HG03469 (cell line): ENCODE results near the gene ALDH1A1.
"Not testable (repeated sequence)": the region's sequence is repeated elsewhere in the genome, so short reads cannot be mapped to it uniquely, and the experiment has no call there.

Experiments
- ATAC-seq: cut with Tn5 transposase; IDR thresholded peaks from one replicate; pipeline ENCODE4 v1.9.1; 2021; ENCODE audit warnings: mild to moderate bottlenecking, moderate library complexity, moderate number of reproducible peaks; ENCODE audit not compliant: unreplicated experiment

ALDH1A1 gene

GRCh38 chr9:72946318-72946717 lies 6.5 kb downstream of the ALDH1A1 start:
- ATAC-seq, result no peak

DNA sequence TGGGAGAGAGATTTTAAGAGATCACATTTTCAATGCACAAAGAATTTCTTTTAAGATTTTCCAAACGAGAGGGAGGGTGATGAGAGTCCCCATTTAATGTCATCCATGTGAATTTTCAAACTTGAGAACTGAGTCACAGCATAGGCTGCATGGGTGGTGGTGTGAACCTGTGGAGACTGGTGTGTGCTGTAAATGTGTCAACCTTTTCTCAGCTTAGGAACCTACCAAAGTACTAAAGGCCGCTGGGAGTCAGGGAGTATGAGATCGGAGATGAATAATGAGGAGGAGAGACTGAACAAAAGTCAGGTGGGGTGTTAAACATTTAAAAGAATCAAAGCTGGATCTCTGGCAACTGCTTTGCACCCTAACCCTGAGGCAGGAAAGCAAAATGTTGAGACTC lies 7.5 kb downstream of the ALDH1A1 start:
- no peak for ATAC-seq

DNA sequence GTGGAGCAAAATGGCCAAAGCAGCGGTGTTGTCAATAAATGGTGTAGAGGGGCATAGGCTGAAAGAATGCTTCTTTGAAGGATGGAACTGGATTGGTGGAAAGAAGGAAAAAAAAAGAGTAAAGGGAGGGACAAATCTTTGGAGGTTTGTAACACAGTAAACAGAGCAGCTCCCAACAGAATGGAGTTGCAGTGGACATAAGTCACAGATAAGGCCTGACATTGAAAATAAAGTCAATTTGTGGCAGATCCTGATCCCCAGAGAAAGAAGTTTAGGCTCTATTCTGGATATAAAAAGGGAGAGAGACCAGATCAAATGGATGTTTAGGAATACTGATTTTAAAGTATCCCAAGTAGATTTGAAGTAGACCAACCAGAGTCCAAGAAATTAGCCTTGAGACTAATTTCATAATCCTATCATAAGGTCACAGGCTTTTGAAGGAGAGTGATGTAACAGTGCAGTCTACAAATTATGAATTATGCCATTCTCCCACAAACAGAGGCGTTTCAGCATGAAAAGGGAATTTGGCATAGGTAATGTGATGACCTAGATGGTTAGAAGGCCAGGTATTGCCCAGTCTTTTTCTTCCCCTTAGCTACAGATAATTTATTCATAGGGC lies 8.9 kb downstream of the ALDH1A1 start:
- ATAC-seq, result no peak

DNA sequence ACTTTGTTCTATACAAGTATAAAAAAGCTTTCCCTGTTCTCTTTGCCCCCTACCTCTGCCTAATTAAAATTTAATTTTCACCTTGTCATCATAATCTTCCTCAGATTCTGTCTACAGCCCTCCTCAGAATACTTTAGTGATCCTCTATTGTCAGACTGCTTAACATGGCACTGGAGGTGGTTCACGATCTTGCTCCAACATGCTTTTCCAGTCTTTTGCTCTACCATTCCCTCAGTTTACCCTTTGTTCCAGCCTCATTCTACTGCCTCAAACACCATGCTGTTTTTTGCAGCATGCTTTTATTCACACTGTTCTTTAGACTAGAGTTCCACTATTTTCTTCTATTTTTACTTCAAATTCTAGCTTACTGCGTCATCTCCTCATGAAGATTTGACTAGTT lies 10.4 kb downstream of the ALDH1A1 start:
- no peak for ATAC-seq

DNA sequence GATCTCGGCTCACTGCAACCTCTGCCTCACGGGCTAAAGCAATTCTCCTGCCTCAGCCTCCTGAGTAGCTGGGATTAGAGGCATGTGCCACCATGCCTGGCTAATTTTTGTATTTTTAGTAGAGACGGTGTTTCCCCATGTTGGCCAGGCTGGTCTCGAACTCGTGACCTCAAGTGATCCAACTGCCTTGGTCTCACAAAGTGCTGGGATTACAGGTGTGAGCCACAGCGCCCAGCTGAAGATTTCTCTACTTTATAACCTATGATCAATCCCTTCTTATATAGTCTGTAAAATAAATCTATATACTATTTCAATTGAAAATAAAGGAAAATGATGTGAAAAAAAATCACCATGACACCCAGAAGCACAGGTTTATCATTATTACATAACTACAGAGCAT lies 13.3 kb downstream of the ALDH1A1 start:
- ATAC-seq, result not testable (repeated sequence)

DNA sequence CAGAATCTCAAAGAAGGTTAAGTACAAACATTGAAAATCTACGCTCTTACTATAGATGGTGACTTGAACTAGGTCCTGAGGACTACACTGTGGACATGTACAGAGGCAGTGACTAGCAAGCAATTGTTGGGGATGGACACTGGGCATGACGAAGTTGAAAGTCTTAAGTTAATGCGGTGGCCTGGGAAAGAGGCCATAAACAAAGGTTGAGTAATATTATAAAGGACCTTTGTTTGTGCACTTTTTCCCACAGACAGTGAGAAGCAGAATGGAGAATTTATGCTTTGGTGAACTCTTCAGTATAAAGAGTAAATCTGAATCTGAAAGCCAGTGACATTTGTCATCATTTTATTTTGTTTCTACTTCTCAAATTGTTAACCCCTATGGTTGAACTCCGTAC lies 15.3 kb downstream of the ALDH1A1 start:
- ATAC-seq, result no peak

DNA sequence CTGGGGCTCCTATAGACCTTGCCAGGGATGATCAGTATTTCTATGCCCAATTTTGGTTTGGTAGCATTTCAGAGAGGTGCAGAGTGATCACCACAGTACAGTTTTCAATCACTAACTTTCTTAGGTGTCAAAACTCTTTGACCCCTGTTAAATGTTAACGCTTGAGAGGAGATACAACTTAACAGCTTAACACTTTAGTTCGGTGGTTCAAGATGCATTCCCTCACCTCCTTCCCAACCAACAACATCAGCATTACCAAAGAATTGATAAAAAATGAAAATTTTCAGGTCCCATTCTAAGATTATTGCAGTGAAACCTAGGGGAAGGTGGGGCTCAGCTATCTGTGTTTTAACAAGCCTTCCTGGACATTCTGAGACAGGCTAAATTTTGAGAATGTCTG lies 16.2 kb downstream of the ALDH1A1 start:
- no peak for ATAC-seq

- ATAC-seq, result no peak
Observed at GRCh38 chr9:72936266-72936665, 16.6 kb downstream of the ALDH1A1 start.

GRCh38 chr9:72935595-72935994 lies 17.3 kb downstream of the ALDH1A1 start:
- no peak for ATAC-seq

DNA sequence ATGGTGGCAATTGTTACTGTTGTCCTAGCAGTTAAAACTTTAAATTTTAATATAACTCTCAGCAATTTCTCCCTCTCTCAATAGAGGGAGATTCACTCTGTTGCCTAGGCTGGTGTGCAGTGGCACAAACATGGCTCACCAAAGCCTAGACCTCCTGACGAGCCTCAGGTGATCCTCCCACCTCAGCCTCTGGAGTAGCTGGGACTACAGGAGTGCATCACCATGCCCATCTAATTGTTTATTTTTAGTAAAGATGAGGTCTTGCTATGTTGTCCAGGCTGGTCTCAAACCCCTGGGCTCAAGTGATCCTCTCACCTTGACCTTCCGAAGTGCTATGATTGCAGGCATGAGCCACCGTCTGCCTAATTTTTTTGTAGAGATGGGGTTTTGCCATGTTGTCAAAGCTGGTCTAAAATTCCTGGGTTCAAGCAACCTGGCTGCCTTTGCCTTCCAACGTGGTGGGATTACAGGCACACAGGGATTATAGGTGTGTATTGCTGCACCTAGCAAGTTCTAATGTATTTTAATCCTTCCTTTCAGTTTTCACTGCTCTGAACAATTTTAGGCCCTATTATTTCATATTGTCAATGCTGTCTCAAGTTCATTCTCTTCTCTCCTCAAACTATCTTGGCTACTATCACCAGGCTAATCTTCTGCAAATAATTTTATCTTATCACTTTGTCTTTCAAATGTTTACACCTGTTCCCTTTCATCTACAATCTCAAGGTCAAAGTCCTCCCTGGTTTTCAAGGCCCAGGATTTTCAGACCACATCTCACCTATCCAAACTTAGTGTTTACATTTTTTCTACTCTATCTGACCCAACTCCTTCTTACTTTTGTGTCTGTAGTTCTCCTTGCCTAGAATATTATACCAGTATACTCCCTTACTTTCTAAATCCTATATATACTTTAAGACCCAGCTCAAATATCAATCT lies 18.9 kb downstream of the ALDH1A1 start:
- ATAC-seq, result no peak

DNA sequence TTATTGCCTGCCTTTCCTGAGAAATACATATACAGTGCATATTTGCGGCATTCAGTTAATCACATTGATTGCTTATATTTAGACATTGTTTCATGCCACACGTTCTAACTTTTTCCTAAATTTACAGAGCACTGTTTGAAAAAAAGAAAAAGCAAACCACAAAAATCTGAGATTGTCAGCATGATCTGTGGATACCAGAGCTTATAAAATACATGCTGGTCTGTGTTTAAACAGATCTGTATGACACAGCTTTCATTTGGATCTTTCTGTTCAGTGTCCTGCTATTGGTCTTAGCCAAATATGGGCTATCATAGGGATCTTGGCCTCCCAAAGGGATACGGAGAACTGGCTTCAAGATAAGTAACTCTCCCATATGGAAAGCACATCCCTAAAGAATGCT lies 20.2 kb downstream of the ALDH1A1 start:
- ATAC-seq, result no peak

DNA sequence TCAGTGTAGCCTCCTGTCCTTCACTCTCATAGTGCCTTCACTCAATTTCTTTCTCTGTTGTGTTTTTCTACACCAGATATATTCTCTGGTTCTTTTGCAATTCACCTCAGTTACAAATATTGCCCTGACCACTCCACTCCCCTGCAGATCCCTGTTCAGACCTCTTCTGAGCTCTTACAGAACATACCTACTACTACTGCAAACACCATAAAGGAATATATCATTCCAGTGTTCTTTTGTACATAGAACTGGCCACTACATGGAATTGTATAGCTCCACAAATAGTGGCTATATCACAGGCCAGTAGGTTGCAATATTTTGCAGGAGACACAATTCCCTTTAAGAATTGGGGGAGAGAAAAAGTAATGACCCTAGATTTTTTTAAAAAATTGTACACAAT lies 21.0 kb downstream of the ALDH1A1 start:
- ATAC-seq, result no peak

DNA sequence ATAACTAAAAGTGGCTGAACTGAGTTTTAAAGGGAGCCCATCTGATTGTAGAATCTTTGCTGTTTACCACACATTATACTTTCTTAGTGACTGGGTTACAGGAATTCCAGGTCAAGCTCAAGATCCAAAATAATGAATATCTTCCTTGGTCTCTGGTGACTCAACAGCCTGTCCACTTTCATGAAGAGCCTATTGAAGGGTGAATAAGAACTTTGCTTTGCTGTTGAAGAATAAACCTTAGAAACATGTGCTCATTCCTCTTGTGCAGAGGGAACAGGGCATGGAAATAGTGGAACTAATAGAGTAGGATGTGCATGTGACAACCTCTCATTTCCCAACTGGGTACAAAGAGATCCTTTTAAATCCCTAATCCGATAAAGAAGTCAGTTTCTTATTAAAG lies 21.4 kb downstream of the ALDH1A1 start:
- ATAC-seq, result no peak

DNA sequence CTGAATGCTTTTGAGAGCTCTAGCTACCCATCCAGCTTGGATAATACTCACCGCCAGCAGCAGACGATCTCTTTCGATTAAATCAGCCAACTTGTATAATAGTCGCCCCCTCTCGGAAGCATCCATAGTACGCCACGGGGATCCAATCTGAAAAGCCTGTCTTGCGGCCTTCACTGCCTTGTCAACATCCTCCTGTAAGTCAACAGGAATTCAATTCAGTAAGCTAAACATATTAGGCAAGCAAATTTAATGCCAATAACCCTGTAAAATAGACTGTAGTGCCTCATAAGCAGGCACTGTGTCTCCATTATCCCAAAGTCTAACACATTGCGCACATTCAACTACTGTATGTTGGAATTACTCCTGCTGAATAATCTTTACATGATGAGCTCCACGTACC lies 22.0 kb downstream of the ALDH1A1 start:
- ATAC-seq, result no peak

DNA sequence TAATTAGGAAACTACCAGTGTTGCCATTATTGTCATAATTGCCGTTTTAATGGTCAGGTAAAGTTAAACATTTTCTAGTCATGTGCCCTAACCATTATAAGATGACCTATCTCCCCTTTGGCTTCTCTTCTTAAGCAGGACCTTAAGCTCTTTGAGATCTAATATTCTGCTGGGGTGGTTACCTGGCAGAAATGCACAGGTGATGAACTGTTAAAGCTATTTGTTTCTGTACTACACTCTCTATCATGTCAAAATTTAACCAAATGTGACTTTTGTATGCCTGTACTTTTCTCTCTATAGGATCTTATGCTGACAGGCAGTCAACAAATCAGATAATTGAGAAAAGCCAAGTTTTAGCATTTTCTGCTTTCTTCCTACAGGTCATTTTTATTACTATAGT lies 23.3 kb downstream of the ALDH1A1 start:
- no peak for ATAC-seq

- ATAC-seq, result no peak
Observed at GRCh38 chr9:72928042-72928507, 24.8 kb downstream of the ALDH1A1 start.

- ATAC-seq, result no peak
Observed at GRCh38 chr9:72926506-72926905, 26.3 kb downstream of the ALDH1A1 start.

DNA sequence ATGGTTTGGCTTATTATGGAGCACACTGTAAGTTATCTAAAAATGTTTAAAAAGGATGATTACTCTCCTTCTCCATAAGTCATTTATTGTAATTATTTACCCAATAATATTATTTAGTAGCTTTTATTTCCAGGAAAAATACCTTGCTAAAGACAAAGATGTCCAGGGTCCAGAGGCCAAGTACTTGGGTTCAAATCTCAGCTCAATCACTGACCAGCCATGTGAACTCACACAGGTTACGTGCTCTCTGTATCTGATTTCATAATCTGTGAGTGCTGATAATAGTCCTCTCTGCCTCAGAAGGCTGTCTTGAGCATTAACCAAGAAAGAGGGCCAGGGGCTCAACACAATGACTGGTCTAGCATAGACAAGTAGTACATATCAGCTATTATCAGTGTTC lies 27.0 kb downstream of the ALDH1A1 start:
- no peak for ATAC-seq

- no peak for ATAC-seq
Observed at GRCh38 chr9:72925126-72925789, 27.6 kb downstream of the ALDH1A1 start.

DNA sequence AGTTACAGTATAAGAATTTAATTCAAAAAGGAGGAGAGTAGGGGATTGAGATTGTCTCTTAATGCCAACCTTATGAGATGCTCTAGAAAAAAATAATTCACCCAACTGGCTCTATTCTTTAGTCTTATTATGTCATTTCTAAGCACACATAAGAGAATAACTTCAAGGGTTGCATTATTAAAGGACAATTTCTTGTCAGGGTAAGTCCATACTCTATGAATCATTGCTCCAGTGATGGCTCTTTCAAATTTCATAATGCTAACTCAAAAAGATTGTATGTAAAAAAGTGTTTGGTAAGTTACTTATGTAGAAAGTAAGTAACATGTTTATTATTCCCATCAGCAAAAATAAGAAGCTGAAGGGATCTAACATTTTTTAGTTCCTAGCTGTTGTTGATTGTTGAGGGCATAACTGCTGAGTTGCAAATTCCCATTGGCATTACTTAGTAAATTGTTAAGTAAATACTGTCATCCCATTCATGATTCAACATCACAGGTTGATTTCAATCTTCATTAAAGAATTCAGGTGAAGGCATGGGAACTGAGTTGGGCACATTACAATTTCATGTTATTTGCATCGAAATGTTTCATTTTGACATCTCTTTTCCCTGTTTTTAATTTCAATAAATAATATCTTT lies 28.6 kb downstream of the ALDH1A1 start:
- no peak for ATAC-seq

GRCh38 chr9:72923077-72923476 lies 29.8 kb downstream of the ALDH1A1 start:
- ATAC-seq, result no peak
